Upper lobe of left lung (tissue), 6 donors: ENCODE data around the gene MAST4. TPM values are rescaled to one million over a fixed set of nuclear protein-coding genes. Genes with fewer than 3 reads are reported as not detected.
A peak's percentile ranks its signal among the peaks of the same experiment; 100 is the strongest.

Experiments used
- ATAC-seq, 2 donors: fragments of 200-7000 bp; cut with Tn5 transposase; one replicate each; pipeline ENCODE4 v1.9.1; 2022; ENCODE audit warnings: mild to moderate bottlenecking in 2 of 2, moderate library complexity in 2 of 2; ENCODE audit not compliant: low FRiP score in 2 of 2
- DNase-seq, 2 donors: peaks; one replicate each; pipeline ENCODE4 v3.0.0-alpha.2; 2019 to 2020
- H3K27ac ChIP-seq, 4 donors: fragments of 200-600 bp; sonication (generic); one replicate each; pipeline ENCODE4 v1.5.1; 2016 to 2019
- H3K27me3 ChIP-seq, 4 donors: fragments of 200-600 bp; sonication (generic); one replicate each; pipeline ENCODE4 v1.5.1; 2017 to 2019
- H3K36me3 ChIP-seq, 4 donors: fragments of 200-600 bp; sonication (generic); one replicate each; pipeline ENCODE4 v1.5.1; 2016 to 2019
- H3K4me1 ChIP-seq, 4 donors: fragments of 200-600 bp; sonication (generic); one replicate each; pipeline ENCODE4 v1.5.1; 2018 to 2019
- H3K4me3 ChIP-seq, 4 donors: fragments of 200-600 bp; sonication (generic); one replicate each; pipeline ENCODE4 v1.5.1; 2017 to 2019; ENCODE audit warnings: mild to moderate bottlenecking in 2 of 4, moderate library complexity in 1 of 4
- H3K9me3 ChIP-seq, 4 donors: fragments of 200-600 bp; sonication (generic); one replicate each; pipeline ENCODE4 v1.5.1; 2018 to 2019
- CTCF ChIP-seq, 6 experiments: fragments of 450-650 bp in 4 of 6; fragments of 200-600 bp in 2 of 6; sonication (generic) in 2 of 6; IDR thresholded peaks; one replicate each; pipeline ENCODE4 v1.5.1; 2016 to 2019; ENCODE audit warnings: antibody characterized with exemption in 6 of 6
- EP300 ChIP-seq, 4 donors: sonication (generic); formaldehyde crosslinking; IDR thresholded peaks; one replicate each; pipeline ENCODE4 v1.5.1; 2017; ENCODE audit warnings: antibody characterized with exemption in 4 of 4, control low read depth in 2 of 4
- POLR2A ChIP-seq, 4 donors: fragments of 450-650 bp; IDR thresholded peaks; one replicate each; pipeline ENCODE4 v1.5.1; 2016 to 2017; ENCODE audit warnings: antibody characterized with exemption in 4 of 4, mild to moderate bottlenecking in 2 of 4
- POLR2AphosphoS5 ChIP-seq, 2 donors: sonication (generic); formaldehyde crosslinking; IDR thresholded peaks; one replicate each; pipeline ENCODE4 v1.5.1; 2017; ENCODE audit warnings: antibody characterized with exemption in 2 of 2
- WGBS, 2 donors: methylation state at CpG; one replicate each; pipeline ENCODE4 v1.1.5; 2017 to 2018; 5-methylcytosine and 5-hydroxymethylcytosine counted together
- total RNA-seq, 6 donors: library from RNA; depleted of rRNA in 4 of 6; stranded (reverse); fragments of >200 nt in 4 of 6; gene quantifications; one replicate each; pipeline versions ENCODE4 v1.1.0 to v1.2.1, GENCODE V29; 2016 to 2021
- donor health status: DM: no; HTN: no; CAD: no; lungs with moderate emphysema.
- donor health status: DM: no; HTN: yes; CAD: no; lungs with severe emphysema.

MAST4 gene
- total RNA-seq, 6 donors from 2014 or later = 44.8 to 229 (median 66.4) TPM

DNA sequence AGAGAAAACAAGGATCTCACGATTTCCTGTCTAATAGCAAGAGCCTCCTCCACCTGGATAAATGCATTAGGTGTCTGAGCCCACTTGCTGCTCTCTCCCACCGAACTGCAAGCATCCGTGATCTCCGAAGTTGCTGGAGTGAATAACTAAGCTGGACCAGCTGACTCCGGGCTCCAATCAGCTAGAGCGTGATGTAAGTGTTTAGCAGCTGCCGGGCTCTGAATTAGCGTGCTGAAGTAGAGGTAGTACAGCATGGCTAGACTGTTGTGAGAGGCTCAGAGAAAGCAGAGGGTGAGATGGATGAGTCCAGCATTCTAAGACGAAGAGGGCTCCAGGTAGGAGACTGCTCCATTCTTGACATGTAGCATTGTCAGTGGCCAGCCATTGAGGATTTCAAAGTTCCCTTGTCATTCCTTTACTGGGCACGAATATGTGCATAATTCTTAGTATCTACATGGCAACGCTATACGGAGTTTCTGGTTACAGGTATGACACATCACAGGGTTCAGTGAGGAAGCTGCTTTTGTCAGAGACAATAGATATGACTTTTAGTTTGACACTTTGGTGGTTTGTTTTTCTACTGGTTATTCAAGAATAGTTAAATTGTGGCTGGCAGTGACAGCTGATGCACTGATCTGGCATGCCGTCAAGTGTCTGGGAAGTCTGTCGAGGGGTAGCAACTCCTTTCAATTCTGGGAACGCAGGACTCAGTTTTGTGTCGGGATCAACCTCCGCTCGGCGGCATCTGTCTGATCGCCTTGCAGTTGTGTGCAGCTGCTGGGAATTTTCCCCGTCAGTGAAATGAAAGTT lies 232.6 kb downstream of the MAST4 start:
- Histone ChIP-seq H3K36me3 (no peaks in the 10 kb centered on the region), H3K4me3 (peak overlapping the region; percentile 16 to 46 (median 35)), H3K4me1 (peaks cover 0 to 23% (median 3%) of the 10 kb centered on the region in 4 donors), H3K9me3 (no peaks in the 10 kb centered on the region), H3K27ac (peak overlapping the region; percentile 21 to 71 (median 41)), H3K27me3 (no peaks in the 10 kb centered on the region)
- ATAC-seq (peak; percentile 84 to 95), DNase-seq (peak in 1 of 2 donors; percentile 72)
- 16 to 18% methylated on average over 14 to 21 of the region's 21 CpGs for WGBS, 2 donors
- TF ChIP-seq EP300 (IDR thresholded peaks at IDR 0.05) (no peak), POLR2A (IDR thresholded peaks at IDR 0.05) (peak in 1 of 4 donors; percentile 37), POLR2AphosphoS5 (IDR thresholded peaks at IDR 0.05) (peak; percentile 13), CTCF (IDR thresholded peaks at IDR 0.05) (no peak)

- H3K36me3 ChIP-seq = no peaks in the 10 kb centered on the region
- H3K27me3 ChIP-seq = no peaks in the 10 kb centered on the region
- H3K4me1 ChIP-seq = peaks cover 0 to 23% (median 3%) of the 10 kb centered on the region in 4 donors
- ATAC-seq (no peak), DNase-seq (no peak)
- H3K9me3 ChIP-seq = no peaks in the 10 kb centered on the region
- H3K27ac ChIP-seq = peak overlapping the region; percentile 21 to 71 (median 41)
- TF ChIP-seq CTCF (IDR thresholded peaks at IDR 0.05) = no peak
- TF ChIP-seq POLR2AphosphoS5 (IDR thresholded peaks at IDR 0.05) = no peak
- TF ChIP-seq EP300 (IDR thresholded peaks at IDR 0.05) = no peak
- no peak for TF ChIP-seq POLR2A (IDR thresholded peaks at IDR 0.05)
- H3K4me3 ChIP-seq = peak overlapping the region; percentile 16 to 46 (median 35)
Observed at GRCh38 chr5:66829358-66829674, 233.1 kb downstream of the MAST4 start.

GRCh38 chr5:66829826-66830225 lies 233.6 kb downstream of the MAST4 start:
- no peak for ATAC-seq
- DNase-seq = no peak
- no peak overlapping the region for H3K4me3 ChIP-seq
- peak overlapping the region in 1 of 4 donors; percentile 54 for H3K27ac ChIP-seq
- TF ChIP-seq EP300 (IDR thresholded peaks at IDR 0.05) = no peak
- TF ChIP-seq POLR2AphosphoS5 (IDR thresholded peaks at IDR 0.05) = no peak
- no peak for TF ChIP-seq POLR2A (IDR thresholded peaks at IDR 0.05)
- TF ChIP-seq CTCF (IDR thresholded peaks at IDR 0.05) = no peak
- H3K27me3 ChIP-seq = no peaks in the 10 kb centered on the region
- WGBS, 2 donors = 34 to 40% methylated on average over 2 of the region's 2 CpGs
- H3K36me3 ChIP-seq = no peaks in the 10 kb centered on the region
- H3K4me1 ChIP-seq = peaks cover 0 to 23% (median 3%) of the 10 kb centered on the region in 4 donors
- H3K9me3 ChIP-seq = no peaks in the 10 kb centered on the region

DNA sequence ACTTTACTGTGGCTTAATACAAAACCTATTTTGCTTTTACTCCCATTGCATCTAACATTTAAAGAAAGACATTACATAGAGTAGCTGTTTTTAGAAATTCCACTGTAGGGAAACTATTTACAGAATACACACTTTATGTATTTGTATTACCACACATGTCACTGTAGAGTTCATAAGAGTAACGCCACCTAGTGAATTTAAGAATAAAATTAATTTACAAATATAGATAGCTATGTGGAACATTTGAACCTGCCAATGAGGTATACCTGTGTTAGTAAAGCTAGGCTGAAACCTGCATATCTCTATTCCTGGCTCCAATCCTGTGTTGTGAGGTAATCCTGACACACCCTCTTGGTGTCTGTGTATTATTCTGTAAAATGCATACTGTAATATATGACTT lies 234.4 kb downstream of the MAST4 start:
- Histone ChIP-seq H3K9me3 (no peaks in the 10 kb centered on the region), H3K4me3 (no peak overlapping the region), H3K27ac (no peak overlapping the region), H3K36me3 (no peaks in the 10 kb centered on the region), H3K4me1 (peaks cover 0 to 23% (median 3%) of the 10 kb centered on the region in 4 donors), H3K27me3 (no peaks in the 10 kb centered on the region)
- ATAC-seq = no peak
- TF ChIP-seq POLR2AphosphoS5 (IDR thresholded peaks at IDR 0.05) = no peak
- no peak for TF ChIP-seq EP300 (IDR thresholded peaks at IDR 0.05)
- TF ChIP-seq CTCF (IDR thresholded peaks at IDR 0.05) = no peak
- TF ChIP-seq POLR2A (IDR thresholded peaks at IDR 0.05) = no peak
- DNase-seq = no peak
- 18 to 21% methylated on average over 1 of the region's 1 CpG for WGBS, 2 donors
